ENCODE results near the gene TNK2. TPM values are rescaled to one million over a fixed set of nuclear protein-coding genes. Genes with fewer than 3 reads are reported as not detected.
A peak's percentile ranks its signal among the peaks of the same experiment; 100 is the strongest.

TNK2 gene
- polyA plus RNA-seq, 2 of the 4 experiments (the other 2 are of a cell fraction), result 2.2 to 12.5 TPM

GRCh38 chr3:195911041-195911945, 2.9 kb upstream of the TNK2 start:
- H3K4me2 ChIP-seq, result 0 out of 3 replicates have a peak overlapping the region, but pooled peaks have one; percentile 19

DNA sequence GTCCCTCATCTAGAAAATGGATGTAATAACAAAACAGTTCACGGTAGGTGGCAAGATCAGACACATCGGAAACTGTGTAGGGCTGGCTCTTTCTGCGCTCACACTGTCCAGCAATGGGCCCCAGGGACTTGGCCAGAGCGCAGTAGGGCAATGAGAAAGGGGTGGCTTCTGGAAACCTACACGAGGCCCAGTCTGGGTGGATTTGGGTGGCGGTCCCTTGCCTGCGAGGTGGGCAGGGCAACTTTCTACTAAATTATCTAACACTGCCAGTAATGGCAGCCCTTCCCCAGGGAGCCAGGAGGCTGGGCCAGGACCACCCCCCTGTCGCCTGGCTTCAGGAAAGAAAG, 2.1 kb upstream of the TNK2 start:
- Histone ChIP-seq H3K4me2 (peak overlapping the region; percentile 92), H3K4me3 (no peak overlapping the region), H3K4me1 (peaks cover 44% of the 10 kb centered on the region), H3K27ac (peak overlapping the region; percentile 86 to 97; a peak in 5 of 6 replicates), H3K9me3 (no peaks in the 10 kb centered on the region)
- DNase-seq (ENCODE audit: low read depth in 1 of 2, low spot score in 1 of 2) (no peak), FAIRE-seq (no peak), ATAC-seq (no peak)
- WGBS (ENCODE audit: missing lambda C conversion rate), result 89% methylated on average over 8 of the region's 8 CpGs
- TF ChIP-seq NPAS2 (CRISPR knock-in tag; IDR thresholded peaks at IDR 0.05; ENCODE audit: borderline replicate concordance), result no peak
- ChIA-PET POLR2A (no interaction called here), CTCF (interaction anchor here (0.6 to 11.5 kb wide), 4 partner anchors 15 to 134 kb away, joined by 3 to 207 read pairs (median 4); no protein-coding TSS in a partner anchor)

More at GRCh38 chr3:195911041-195911945, 2.9 kb upstream of the TNK2 start:
- no peak overlapping the region for H3K4me3 ChIP-seq
- FAIRE-seq, result no peak
- 86% methylated on average over 14 of the region's 14 CpGs for WGBS (ENCODE audit: missing lambda C conversion rate)
- no peaks in the 10 kb centered on the region for H3K9me3 ChIP-seq
- CTCF ChIA-PET, result interaction anchor here (0.6 to 11.5 kb wide), 7 partner anchors 15 to 263 kb away, joined by 3 to 207 read pairs (median 4); no protein-coding TSS in a partner anchor
- DNase-seq (ENCODE audit: low read depth in 1 of 2, low spot score in 1 of 2), result no peak
- no peak for TF ChIP-seq CBX2 (IDR thresholded peaks at IDR 0.05; ENCODE audit: borderline replicate concordance, low read depth)
- TF ChIP-seq BHLHE40 (IDR thresholded peaks at IDR 0.05; ENCODE audit: low read depth, low read length), result no peak
- TF ChIP-seq, protein P1, sequence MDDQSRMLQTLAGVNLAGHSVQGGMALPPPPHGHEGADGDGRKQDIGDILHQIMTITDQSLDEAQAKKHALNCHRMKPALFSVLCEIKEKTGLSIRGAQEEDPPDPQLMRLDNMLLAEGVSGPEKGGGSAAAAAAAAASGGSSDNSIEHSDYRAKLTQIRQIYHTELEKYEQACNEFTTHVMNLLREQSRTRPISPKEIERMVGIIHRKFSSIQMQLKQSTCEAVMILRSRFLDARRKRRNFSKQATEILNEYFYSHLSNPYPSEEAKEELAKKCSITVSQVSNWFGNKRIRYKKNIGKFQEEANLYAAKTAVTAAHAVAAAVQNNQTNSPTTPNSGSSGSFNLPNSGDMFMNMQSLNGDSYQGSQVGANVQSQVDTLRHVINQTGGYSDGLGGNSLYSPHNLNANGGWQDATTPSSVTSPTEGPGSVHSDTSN (IDR thresholded peaks at IDR 0.05), result no peak
- TF ChIP-seq NR3C1 (IDR thresholded peaks at IDR 0.05), result no peak
- no peak for TF ChIP-seq CBX8 (IDR thresholded peaks at IDR 0.05)
- TF ChIP-seq CHD4 (IDR thresholded peaks at IDR 0.05; ENCODE audit: borderline replicate concordance), result no peak
- no peak for TF ChIP-seq SREBF2 (IDR thresholded peaks at IDR 0.05)
- no peak for TF ChIP-seq ZSCAN20 (CRISPR knock-in tag; IDR thresholded peaks at IDR 0.05)
- ATAC-seq, result no peak
- POLR2A ChIA-PET, result interaction anchor here (1.2 kb wide), 1 partner anchor 9 kb away, joined by 3 read pairs; no protein-coding TSS in a partner anchor
- H3K4me1 ChIP-seq, result peaks cover 36% of the 10 kb centered on the region
- H3K27ac ChIP-seq, result peak overlapping the region; percentile 38 to 67; a peak in 4 of 6 replicates

- peak overlapping the region; percentile 92 for H3K4me2 ChIP-seq
- TF ChIP-seq CBX2 (IDR thresholded peaks at IDR 0.05; ENCODE audit: borderline replicate concordance, low read depth), result no peak
- TF ChIP-seq JUN (IDR thresholded peaks at IDR 0.05), result peak in 1 of 2 experiments; percentile 23; a peak in 1 of 5 replicates
- TF ChIP-seq POLR2A (IDR thresholded peaks at IDR 0.05; ENCODE audit: low read length), result peak; percentile 64
- no peak for TF ChIP-seq HEYL (CRISPR knock-in tag; IDR thresholded peaks at IDR 0.05)
- peak overlapping the region; percentile 90 for H3K4me3 ChIP-seq
- H3K4me1 ChIP-seq, result peaks cover 39% of the 10 kb centered on the region
- POLR2A ChIA-PET, result no interaction called here
- DNase-seq (ENCODE audit: low read depth in 1 of 2, low spot score in 1 of 2), result peak; percentile 66 to 82
- 15% methylated on average over 8 of the region's 68 CpGs for WGBS (ENCODE audit: missing lambda C conversion rate)
- CTCF ChIA-PET, result interaction anchor here (5.2 kb wide), 1 partner anchor 14 kb away, joined by 54 read pairs; no protein-coding TSS in a partner anchor
- ATAC-seq, result peak; percentile 70 to 80
- peak overlapping the region; percentile 86 to 97 for H3K27ac ChIP-seq
- no peak for FAIRE-seq
- no peaks in the 10 kb centered on the region for H3K9me3 ChIP-seq
Observed at GRCh38 chr3:195909644-195910498, 1.5 kb upstream of the TNK2 start.

DNA sequence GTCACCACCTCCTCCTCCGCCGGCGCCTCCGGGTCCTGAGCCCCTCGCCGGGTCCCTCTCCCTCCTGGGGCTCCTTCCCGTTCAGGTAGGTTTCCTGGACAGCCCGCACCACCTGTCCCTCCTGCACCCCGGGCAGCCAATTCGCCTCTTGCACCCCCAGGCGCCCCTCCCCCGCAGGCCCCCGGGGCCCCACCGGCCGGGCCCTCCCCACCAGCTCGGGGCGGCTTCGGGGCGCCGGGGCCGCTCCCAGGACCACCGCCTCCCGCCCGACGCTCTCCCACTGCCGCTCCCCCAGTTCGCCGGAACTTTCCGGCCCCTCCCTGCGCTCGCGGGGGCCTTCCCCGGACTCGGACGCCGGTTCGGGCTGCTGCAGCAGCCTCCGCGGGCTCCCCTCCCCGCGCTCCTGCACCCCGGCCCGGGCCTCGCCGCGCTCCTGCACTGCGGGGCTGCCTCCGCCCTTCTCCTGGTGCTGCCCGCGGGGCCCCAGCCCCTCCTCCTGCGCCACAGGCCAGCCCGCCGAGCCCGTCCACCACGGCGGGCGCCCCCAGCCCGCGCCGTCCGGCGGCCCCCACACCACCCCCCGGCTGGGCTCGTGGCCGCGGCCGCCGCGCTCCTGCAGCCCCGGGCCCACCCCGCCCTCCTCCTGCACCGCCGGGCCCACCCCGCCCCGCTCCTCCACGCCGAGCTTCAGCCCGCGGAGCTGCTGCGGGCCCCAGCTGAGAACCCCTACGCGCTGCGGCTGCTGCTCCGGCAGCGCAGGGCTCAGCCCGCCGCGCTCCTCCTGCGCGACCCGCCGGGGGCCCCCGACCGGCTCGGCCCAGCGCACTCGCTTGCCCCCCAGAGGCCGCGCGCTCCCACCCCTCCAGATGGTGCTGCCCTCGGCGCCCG, 587 bp upstream of the TNK2 start:
- Histone ChIP-seq H3K27ac (peak overlapping the region; percentile 86 to 97), H3K9me3 (no peaks in the 10 kb centered on the region), H3K4me1 (peaks cover 33% of the 10 kb centered on the region), H3K4me3 (peak overlapping the region; percentile 90), H3K4me2 (peak overlapping the region; percentile 92)
- FAIRE-seq (no peak), DNase-seq (ENCODE audit: low read depth in 1 of 2, low spot score in 1 of 2) (peak in 1 of 2 experiments; percentile 19), ATAC-seq (peak; percentile 36 to 62)
- ChIA-PET CTCF (interaction anchor here (1.0 to 5.2 kb wide), 3 partner anchors 13 to 37 kb away, joined by 3 to 54 read pairs (median 3); no protein-coding TSS in a partner anchor), POLR2A (no interaction called here)
- WGBS (ENCODE audit: missing lambda C conversion rate), result no CpG with 5 or more reads among the region's 103 CpGs
- TF ChIP-seq MYC (IDR thresholded peaks at IDR 0.05; ENCODE audit: borderline replicate concordance, low read length) (no peak), CTCF (IDR thresholded peaks at IDR 0.05) (0 out of 3 replicates have a peak, but pooled peaks have one; percentile 5), JUN (IDR thresholded peaks at IDR 0.05) (peak in 1 of 2 experiments; percentile 37; a peak in 1 of 5 replicates)
